OCI-M1 (cell line): ENCODE measurements around the gene NAA50.

Experiments
- DNase-seq: peaks from one replicate; lab custom pipeline; 2025; lab: John Stamatoyannopoulos, UW

NAA50 gene

DNA sequence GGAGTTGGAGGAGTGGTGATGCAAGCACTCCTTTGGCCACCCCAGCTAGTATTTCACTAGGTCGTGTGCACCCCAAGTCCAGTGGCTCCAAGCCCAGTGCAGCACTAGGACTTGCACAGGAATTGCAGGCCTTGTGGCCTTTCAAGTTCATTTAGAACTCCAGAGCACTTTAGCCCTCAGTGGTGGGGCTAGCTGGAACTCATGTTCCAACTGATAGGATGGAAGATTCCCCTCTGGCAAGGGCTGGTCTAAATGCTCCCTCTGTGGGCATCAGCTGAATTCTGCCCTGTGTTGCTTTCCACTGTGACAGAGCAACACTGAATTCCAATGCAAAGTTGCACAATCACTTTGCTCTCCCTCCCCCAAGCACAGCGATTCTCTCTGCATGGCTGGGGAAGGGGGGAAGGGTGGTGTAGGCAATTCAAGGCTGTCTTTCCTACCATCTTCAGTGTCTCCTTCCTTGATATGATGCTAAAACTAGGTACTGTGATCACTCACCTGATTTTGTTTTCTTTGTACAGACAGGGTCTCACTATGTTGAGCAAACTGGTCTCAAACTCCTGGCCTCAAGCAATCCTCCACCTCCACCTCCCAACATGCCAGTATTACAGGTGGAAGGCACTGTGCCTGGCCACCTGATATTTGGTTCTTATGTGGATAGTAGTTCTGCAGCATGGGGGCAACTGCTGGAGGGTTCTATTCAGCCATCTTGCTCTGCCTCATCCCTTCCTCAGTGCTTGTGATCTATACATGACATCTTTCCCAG is 59.9 kb downstream of the NAA50 start:
- peak; percentile 2 for DNase-seq

DNA sequence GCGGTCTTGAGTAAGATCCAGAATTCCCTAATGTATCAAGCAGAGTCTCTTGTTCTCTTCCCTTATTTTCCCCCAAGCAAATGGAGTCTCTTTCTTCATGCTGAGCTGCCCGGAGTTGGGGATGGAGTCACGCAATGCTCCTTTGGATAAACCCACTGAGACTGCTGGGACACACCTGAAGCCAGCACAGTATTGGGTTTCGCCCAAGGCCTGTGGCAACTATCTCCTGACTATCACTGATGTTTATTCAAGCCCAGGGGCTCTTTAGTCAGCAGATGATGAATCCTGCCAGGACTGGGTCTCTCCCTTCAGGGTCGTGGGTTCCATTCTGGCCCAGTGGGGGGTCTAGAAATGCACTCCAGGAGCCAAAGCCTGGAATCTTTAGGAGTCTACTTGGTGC is 60.9 kb downstream of the NAA50 start:
- no peak for DNase-seq

DNA sequence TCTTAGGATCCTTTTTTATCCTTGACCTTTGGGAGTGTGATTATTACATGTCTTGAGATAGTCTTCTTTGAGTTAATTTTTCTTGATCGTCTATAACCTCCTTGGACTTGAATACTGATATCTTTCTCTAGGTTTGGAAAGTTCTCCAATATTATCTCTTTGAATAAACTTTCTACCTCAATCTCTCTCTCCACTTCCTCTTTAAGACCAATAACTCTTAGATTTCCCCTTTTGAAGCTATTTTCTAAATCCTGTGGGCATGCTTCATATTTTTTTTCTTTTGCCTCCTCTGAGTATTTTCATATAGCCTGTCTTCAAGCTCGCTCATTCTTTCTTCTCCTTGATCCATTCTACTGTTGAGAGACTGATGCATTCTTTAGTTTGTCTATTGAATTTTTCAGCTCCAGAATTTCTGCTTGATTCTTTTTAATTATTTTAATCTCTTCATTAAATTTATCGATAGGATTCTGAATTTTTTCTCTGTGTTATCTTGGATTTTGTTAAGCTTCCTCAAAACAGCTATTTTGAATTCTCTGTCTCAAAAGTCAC is 61.7 kb downstream of the NAA50 start:
- peak; percentile 19 for DNase-seq

GRCh38 chr3:113678773-113679172 is 67.3 kb downstream of the NAA50 start:
- no peak for DNase-seq

DNA sequence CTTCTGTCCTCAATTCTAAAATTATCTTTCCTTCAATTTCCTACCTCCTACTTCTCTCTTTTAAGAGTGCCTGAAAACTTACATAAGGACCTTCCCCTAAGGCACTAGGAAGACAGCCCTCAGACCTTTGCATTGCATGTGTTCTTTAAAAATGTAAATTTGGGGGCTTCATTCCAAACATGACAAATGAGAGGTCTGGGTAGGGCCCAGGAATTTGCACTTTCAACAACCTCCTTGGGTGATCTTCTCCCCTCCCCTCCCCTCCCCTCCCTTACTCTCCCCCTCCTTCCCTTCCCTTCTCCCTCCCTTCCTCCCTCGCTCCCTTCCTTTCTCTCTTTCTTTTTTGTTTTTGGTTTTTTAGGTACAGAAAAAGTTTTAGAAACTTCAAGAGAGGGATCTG is 68.3 kb downstream of the NAA50 start:
- no peak for DNase-seq

DNA sequence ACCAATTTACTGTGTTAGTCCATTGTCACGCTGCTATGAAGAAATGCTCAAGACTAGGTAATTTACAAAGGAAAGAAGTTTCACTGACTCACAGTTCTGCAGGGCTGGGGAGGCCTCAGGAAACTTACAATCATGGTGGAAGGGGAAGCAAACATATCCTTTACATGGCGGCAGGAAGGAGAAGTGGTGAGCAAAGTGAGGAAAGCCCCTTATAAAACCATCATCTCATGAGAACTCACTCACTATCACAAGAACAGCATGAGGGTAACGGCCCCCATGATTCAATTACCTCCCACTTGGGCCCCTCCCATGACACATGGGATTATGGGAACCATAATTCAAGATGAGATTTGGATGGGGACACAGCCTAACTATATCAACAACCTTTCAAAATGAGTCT is 69.8 kb downstream of the NAA50 start:
- no peak for DNase-seq

- DNase-seq = no peak
Measured at GRCh38 chr3:113673593-113673992, 72.5 kb downstream of the NAA50 start.

DNA sequence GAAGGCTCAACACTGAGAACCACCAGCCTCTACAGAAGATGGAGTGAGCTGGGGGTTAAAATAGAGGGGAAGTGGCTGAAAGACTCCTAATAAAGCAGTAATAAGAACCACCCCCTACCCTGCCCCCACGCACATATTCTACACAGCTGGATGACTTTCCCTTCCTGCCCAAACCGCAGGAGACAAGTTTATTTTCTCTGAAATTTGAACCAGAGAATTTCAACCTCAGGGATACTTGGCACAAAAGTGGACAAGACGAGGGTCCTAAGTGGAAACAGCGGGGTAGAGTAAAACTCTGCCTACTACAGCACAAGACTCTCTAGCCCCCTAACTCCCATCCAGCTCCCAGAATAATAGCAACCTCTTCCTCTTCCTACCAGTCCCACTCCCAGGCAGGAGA is 78.0 kb downstream of the NAA50 start:
- DNase-seq = no peak
